NCI-H2081 treated with DMSO at 0.1 percent for 48 hours (cell line): ENCODE results near the gene SLC16A6.
"Not testable (repeated sequence)": the region's sequence is repeated elsewhere in the genome, so short reads cannot be mapped to it uniquely, and the experiment has no call there.

Experiments used
- DNase-seq: peaks from one replicate; lab custom pipeline; 2025; lab: John Stamatoyannopoulos, UW

The SLC16A6 gene

DNA sequence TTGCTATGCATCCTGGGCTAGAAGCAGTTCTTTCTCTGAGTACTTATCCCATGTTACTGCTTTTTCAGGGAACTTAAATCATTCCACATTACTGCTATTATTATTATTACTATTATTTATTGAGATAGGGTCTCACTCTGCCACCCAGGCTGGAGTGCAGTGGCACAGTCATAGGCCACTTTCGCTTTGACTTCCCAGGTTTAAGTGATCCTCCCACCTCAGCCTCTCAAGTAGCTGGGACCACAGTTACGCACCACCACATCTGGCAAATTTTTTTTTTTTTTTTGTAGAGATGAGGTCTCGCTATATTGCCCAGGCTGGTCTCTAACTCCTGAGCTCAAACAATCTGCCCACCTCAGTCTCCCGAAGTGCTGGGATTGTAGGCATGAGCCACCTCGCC lies 71.5 kb downstream of the SLC16A6 start:
- DNase-seq: not testable (repeated sequence)
